HCT116 (cell line): Measurements from ENCODE around the gene NFASC. TPM values are rescaled to one million over a fixed set of nuclear protein-coding genes. Genes with fewer than 3 reads are reported as not detected.

ENCODE experiments used
- ATAC-seq: fragments of 200-7000 bp; cut with Tn5 transposase; 2 replicates; pipeline ENCODE4 v1.9.1; 2020; ENCODE audit warnings: mild to moderate bottlenecking, moderate library complexity
- BruUV-seq: library from RNA; stranded (reverse); fragments of 400-500 nt; replicated peaks from 2 replicates; lab custom pipeline; 2021; lab: Mats Ljungman, UMichigan
- CTCF ChIA-PET: fragments of 300-600 bp; sonication (Branson Sonifier 250); formaldehyde crosslinking; loops from one replicate; lab custom pipeline; 2021; ENCODE audit warnings: antibody characterized with exemption; lab: Charles Lee
- POLR2A ChIA-PET: fragments of 300-600, 350-600 bp; sonication (Branson Sonifier 250); formaldehyde crosslinking; loops from one replicate; lab custom pipeline; 2021; ENCODE audit warnings: antibody characterized with exemption; lab: Charles Lee
- RAD21 ChIA-PET, 2 experiments: fragments of 300-600 bp; sonication (Branson Sonifier 250); formaldehyde crosslinking; loops; one replicate each; lab custom pipeline; 2023; ENCODE audit warnings: low total read pairs in 2 of 2; ENCODE audit not compliant: uncharacterized antibody in 2 of 2, unreplicated experiment in 2 of 2, low non-redundant PET in 1 of 2; lab: Charles Lee
- DNase-seq: peaks from one replicate; pipeline ENCODE4 v3.0.0-alpha.2; 2010; ENCODE audit warnings: low read depth, low spot score
- H2AFZ ChIP-seq: fragments of 200-600 bp; shearing (Covaris generic), sonication (generic); 2 replicates; pipeline ENCODE4 v1.6.1; 2017; ENCODE audit warnings: low read depth, mixed run types, mixed read lengths, antibody characterized with exemption, low read length; ENCODE audit not compliant: poor library complexity, severe bottlenecking
- H3K27ac ChIP-seq: 2 replicates; pipeline ENCODE4 v1.5.1; 2012; ENCODE audit warnings: low read depth, low read length
- H3K27me3 ChIP-seq: fragments of 200-600 bp; sonication (generic); 2 replicates; pipeline ENCODE4 v1.6.1; 2016; ENCODE audit warnings: mixed run types, low read length, mixed read lengths; ENCODE audit not compliant: insufficient read depth
- H3K36me3 ChIP-seq, 2 experiments: fragments of 200-500 bp in 1 of 2; fragments of 200-600 bp in 1 of 2; sonication (Bioruptor generic) in 1 of 2; sonication (generic) in 1 of 2; 2 replicates each; pipeline versions ENCODE4 v1.5.1 to v1.6.1; 2014 to 2016; ENCODE audit warnings: low read length in 2 of 2, inconsistent platforms in 1 of 2, mixed read lengths in 1 of 2, mixed run types in 1 of 2; ENCODE audit not compliant: insufficient read depth in 2 of 2, control insufficient read depth in 1 of 2
- H3K4me1 ChIP-seq, 2 experiments: fragments of 200-600 bp in 1 of 2; sonication (generic) in 1 of 2; 2 replicates each; pipeline versions ENCODE4 v1.5.1 to v1.6.1; 2012 to 2017; ENCODE audit warnings: low read length in 2 of 2, inconsistent platforms in 1 of 2, mild to moderate bottlenecking in 1 of 2, mixed read lengths in 1 of 2, mixed run types in 1 of 2, moderate library complexity in 1 of 2; ENCODE audit not compliant: insufficient read depth in 2 of 2, control insufficient read depth in 1 of 2
- H3K4me2 ChIP-seq: fragments of 200-600 bp; sonication (generic); 2 replicates; pipeline ENCODE4 v1.6.1; 2017; ENCODE audit warnings: mixed run types, low read length, mixed read lengths
- H3K4me3 ChIP-seq, 2 experiments: fragments of 200-600 bp in 1 of 2; sonication (generic) in 1 of 2; replicated peaks in 1 of 2; 2 replicates each; pipeline ENCODE4 v1.5.1; 2011 to 2016; ENCODE audit warnings: low read length in 2 of 2, control low read depth in 1 of 2, low read depth in 1 of 2, mild to moderate bottlenecking in 1 of 2, mixed read lengths in 1 of 2, mixed run types in 1 of 2
- H3K79me2 ChIP-seq: fragments of 200-600 bp; sonication (generic); 2 replicates; pipeline ENCODE4 v1.6.1; 2017; ENCODE audit warnings: mild to moderate bottlenecking, mixed run types, low read length, moderate library complexity, mixed read lengths; ENCODE audit not compliant: insufficient read depth
- H3K9ac ChIP-seq: fragments of 200-600 bp; sonication (generic); 2 replicates; pipeline ENCODE4 v1.6.1; 2016; ENCODE audit warnings: low read length, mixed read lengths
- H3K9me2 ChIP-seq: fragments of 200-600 bp; sonication (generic), shearing (Covaris generic); 2 replicates; pipeline ENCODE4 v1.6.1; 2017; ENCODE audit warnings: mixed run types, mild to moderate bottlenecking, moderate library complexity; ENCODE audit not compliant: insufficient read depth
- H3K9me3 ChIP-seq, 2 experiments: fragments of 200-500 bp in 1 of 2; fragments of 200-600 bp in 1 of 2; sonication (Bioruptor generic) in 1 of 2; sonication (generic) in 1 of 2; 2 replicates each; pipeline ENCODE4 v1.6.1; 2014 to 2017; ENCODE audit warnings: low read length in 2 of 2, mixed read lengths in 2 of 2, inconsistent platforms in 1 of 2, low read depth in 1 of 2, mild to moderate bottlenecking in 1 of 2, mixed run types in 1 of 2, moderate library complexity in 1 of 2; ENCODE audit not compliant: control insufficient read depth in 1 of 2, insufficient read depth in 1 of 2
- H4K20me1 ChIP-seq: fragments of 200-600 bp; sonication (generic), shearing (Covaris generic); 2 replicates; pipeline ENCODE4 v1.6.1; 2017; ENCODE audit warnings: mixed run types, mild to moderate bottlenecking, moderate library complexity; ENCODE audit not compliant: insufficient read depth
- CEBPB ChIP-seq: IDR thresholded peaks from 2 replicates; pipeline ENCODE4 v1.6.1; 2012; ENCODE audit warnings: low read depth
- CTCF ChIP-seq, 3 experiments: fragments of 200-600 bp in 1 of 3; sonication (generic) in 1 of 3; IDR thresholded peaks in 2 of 3; conservative IDR thresholded peaks in 1 of 3; 2 replicates each; pipeline ENCODE4 v1.5.1; 2012 to 2017; ENCODE audit warnings: low read depth in 2 of 3, low read length in 2 of 3, antibody characterized with exemption in 1 of 3, borderline replicate concordance in 1 of 3, control low read depth in 1 of 3, mild to moderate bottlenecking in 1 of 3, mixed read lengths in 1 of 3, mixed run types in 1 of 3, moderate library complexity in 1 of 3; ENCODE audit not compliant: insufficient read depth in 1 of 3
- EGR1 ChIP-seq: IDR thresholded peaks from 2 replicates; pipeline ENCODE4 v1.6.1; 2012; ENCODE audit warnings: low read depth
- ELF1 ChIP-seq: IDR thresholded peaks from 2 replicates; pipeline ENCODE4 v1.6.1; 2012; ENCODE audit warnings: low read depth, borderline replicate concordance
- EZH2 ChIP-seq: fragments of 200-600 bp; sonication (generic); IDR thresholded peaks from 2 replicates; pipeline ENCODE4 v1.6.1; 2017; ENCODE audit warnings: antibody characterized with exemption, mixed run types
- EZH2phosphoT487 ChIP-seq: fragments of 200-600 bp; IDR thresholded peaks from 2 replicates; pipeline ENCODE4 v1.6.1; 2018; ENCODE audit warnings: antibody characterized with exemption, borderline replicate concordance
- FOSL1 ChIP-seq: IDR thresholded peaks from 2 replicates; pipeline ENCODE4 v1.6.1; 2012; ENCODE audit warnings: low read depth
- JUND ChIP-seq: IDR thresholded peaks from 2 replicates; pipeline ENCODE4 v1.6.1; 2012
- MAX ChIP-seq: IDR thresholded peaks from 2 replicates; pipeline ENCODE4 v1.6.1; 2012
- POLR2A ChIP-seq: IDR thresholded peaks from 2 replicates; pipeline ENCODE4 v1.7.0; 2011; ENCODE audit warnings: borderline replicate concordance; ENCODE audit not compliant: insufficient read depth, insufficient read length; ENCODE audit errors: extremely low read depth
- POLR2AphosphoS5 ChIP-seq: IDR thresholded peaks from 2 replicates; pipeline ENCODE4 v1.6.1; 2011; ENCODE audit warnings: mild to moderate bottlenecking, low read depth, low read length, moderate library complexity
- RAD21 ChIP-seq: IDR thresholded peaks from 2 replicates; pipeline ENCODE4 v1.6.1; 2012; ENCODE audit warnings: low read depth, mild to moderate bottlenecking
- REST ChIP-seq: IDR thresholded peaks from 2 replicates; pipeline ENCODE4 v1.6.1; 2012; ENCODE audit warnings: low read depth
- SIN3A ChIP-seq: IDR thresholded peaks from 2 replicates; pipeline ENCODE4 v1.6.1; 2012; ENCODE audit warnings: low read depth
- SP1 ChIP-seq: IDR thresholded peaks from 2 replicates; pipeline ENCODE4 v1.6.1; 2012; ENCODE audit warnings: low read depth
- SRF ChIP-seq: IDR thresholded peaks from 2 replicates; pipeline ENCODE4 v1.6.1; 2012; ENCODE audit warnings: low read depth
- TCF7L2 ChIP-seq: IDR thresholded peaks from 2 replicates; pipeline ENCODE4 v1.7.0; 2011; ENCODE audit warnings: borderline replicate concordance, inconsistent platforms; ENCODE audit not compliant: insufficient read depth, insufficient read length; ENCODE audit errors: extremely low read depth
- ZBTB33 ChIP-seq: IDR thresholded peaks from 2 replicates; pipeline ENCODE4 v1.6.1; 2011; ENCODE audit warnings: mild to moderate bottlenecking, low read length, moderate library complexity; ENCODE audit not compliant: insufficient replicate concordance; ENCODE audit errors: extremely low read depth
- ZFX ChIP-seq: fragments of 450-650 bp; IDR thresholded peaks from 2 replicates; pipeline ENCODE4 v1.6.1; 2017
- ZNF274 ChIP-seq: fragments of 200-500 bp; sonication (Bioruptor generic); IDR thresholded peaks from 2 replicates; pipeline ENCODE4 v1.6.1; 2014; ENCODE audit warnings: mild to moderate bottlenecking, low read depth, low read length, inconsistent platforms
- intact Hi-C: fragments of 100-400 bp; cut with micrococcal nuclease; formaldehyde crosslinking; loops from 2 replicates; pipeline ENCODE4 v1.10.0; 2022
- total RNA-seq: library from RNA; stranded (reverse); gene quantifications from one replicate; pipeline ENCODE4 v1.2.1, GENCODE V29; 2021; ENCODE audit not compliant: unreplicated experiment

NFASC gene
- total RNA-seq, 1 experiment from 2014 or later = 0.57 TPM

GRCh38 chr1:204930155-204930523 is 59.5 kb downstream of the NFASC start:
- Histone ChIP-seq H3K9me3 (no peaks in the 10 kb centered on the region), H3K4me2 (no peak overlapping the region), H3K27ac (no peak overlapping the region), H3K4me3 (no peak overlapping the region), H4K20me1 (no peaks in the 10 kb centered on the region), H3K9me2 (no peaks in the 10 kb centered on the region), H3K4me1 (no peaks in the 10 kb centered on the region), H3K36me3 (no peaks in the 10 kb centered on the region), H3K79me2 (no peaks in the 10 kb centered on the region), H2AFZ (no peak overlapping the region), H3K9ac (no peak overlapping the region), H3K27me3 (peaks cover 17% of the 10 kb centered on the region; the same call in 1 of the 2 replicates)
- intact Hi-C loops = no loop called here
- RAD21 ChIA-PET = no interaction called here
- ATAC-seq (no peak), DNase-seq (no peak)
- no TSS peak for BruUV-seq
- TF ChIP-seq TCF7L2 (no peak), ZFX (no peak), ZBTB33 (no peak), SRF (no peak), ZNF274 (no peak), SIN3A (no peak), REST (no peak), JUND (no peak), POLR2A (no peak), EGR1 (no peak), ELF1 (no peak), POLR2AphosphoS5 (no peak), RAD21 (no peak), CEBPB (no peak), CTCF (IDR thresholded peaks at IDR 0.05 in 2 of 3, conservative IDR thresholded peaks at IDR 0.05 in 1 of 3; ENCODE audit: borderline replicate concordance in 1 of 3, insufficient read depth in 1 of 3, low read depth in 2 of 3, low read length in 2 of 3) (no peak), EZH2 (no peak), EZH2phosphoT487 (no peak), MAX (no peak), SP1 (no peak), FOSL1 (no peak)
- POLR2A ChIA-PET = no interaction called here
- CTCF ChIA-PET = interaction anchor here (0.9 kb wide), 1 partner anchor 12 kb away, joined by 3 read pairs; no protein-coding TSS in a partner anchor
